GM19467 (cell line): ENCODE data around the gene MAD1L1.

Experiments
- ATAC-seq: cut with Tn5 transposase; IDR thresholded peaks from one replicate; pipeline ENCODE4 v1.9.1; 2021; ENCODE audit warnings: mild to moderate bottlenecking, moderate library complexity; ENCODE audit not compliant: unreplicated experiment

MAD1L1 gene

GRCh38 chr7:2122651-2123050, 110.1 kb downstream of the MAD1L1 start:
- ATAC-seq: no peak

GRCh38 chr7:2120841-2121830, 111.6 kb downstream of the MAD1L1 start:
- ATAC-seq: no peak

GRCh38 chr7:2120251-2120660, 112.5 kb downstream of the MAD1L1 start:
- no peak for ATAC-seq

GRCh38 chr7:2118630-2119190, 114.0 kb downstream of the MAD1L1 start:
- no peak for ATAC-seq

GRCh38 chr7:2118056-2118455, 114.7 kb downstream of the MAD1L1 start:
- no peak for ATAC-seq

- no peak for ATAC-seq
Measured at GRCh38 chr7:2117646-2118045, 115.1 kb downstream of the MAD1L1 start.

- ATAC-seq: no peak
Measured at GRCh38 chr7:2116989-2117591, 115.7 kb downstream of the MAD1L1 start.

- ATAC-seq: no peak
Measured at GRCh38 chr7:2116448-2116810, 116.3 kb downstream of the MAD1L1 start.

GRCh38 chr7:2115760-2116447, 116.8 kb downstream of the MAD1L1 start:
- ATAC-seq: no peak

- no peak for ATAC-seq
Measured at GRCh38 chr7:2114926-2115759, 117.6 kb downstream of the MAD1L1 start.

- no peak for ATAC-seq
Measured at GRCh38 chr7:2114052-2114451, 118.7 kb downstream of the MAD1L1 start.

GRCh38 chr7:2112261-2113198, 120.2 kb downstream of the MAD1L1 start:
- ATAC-seq: no peak

GRCh38 chr7:2111568-2111967, 121.2 kb downstream of the MAD1L1 start:
- ATAC-seq: no peak

- no peak for ATAC-seq
Measured at GRCh38 chr7:2110610-2111396, 121.9 kb downstream of the MAD1L1 start.

- ATAC-seq: no peak
Measured at GRCh38 chr7:2109936-2110609, 122.7 kb downstream of the MAD1L1 start.

GRCh38 chr7:2109251-2109872, 123.4 kb downstream of the MAD1L1 start:
- no peak for ATAC-seq

- ATAC-seq: no peak
Measured at GRCh38 chr7:2108501-2109250, 124.1 kb downstream of the MAD1L1 start.
